ENCODE results near the gene RIMKLA.

The RIMKLA gene

GRCh38 chr1:42462828-42463763, 82.5 kb downstream of the RIMKLA start, which contains the start of gene CCDC30:
CCDC30 (plus strand) TSS chr1:42463286; CDS start chr1:42480552, 17,266 bp downstream.
- in situ Hi-C loops (cut with HindIII; ENCODE audit: low sequenced_read_pairs): no loop called here
- no peak for TF ChIP-seq CTCF (IDR thresholded peaks at IDR 0.05; ENCODE audit: low read depth, low read length, missing control alignments)
- DNase-seq (ENCODE audit: low read depth): peak; percentile 97
- peak within 1 kb of the TSS; percentile 74 for H3K4me3 ChIP-seq (ENCODE audit: low read depth, low read length)

GRCh38 chr1:42463921-42464320, 83.3 kb downstream of the RIMKLA start:
- H3K4me3 ChIP-seq (ENCODE audit: low read depth, low read length): peak overlapping the region; percentile 74
- in situ Hi-C loops (cut with HindIII; ENCODE audit: low sequenced_read_pairs): no loop called here
- no peak for TF ChIP-seq CTCF (IDR thresholded peaks at IDR 0.05; ENCODE audit: low read depth, low read length, missing control alignments)
- DNase-seq (ENCODE audit: low read depth): no peak

- in situ Hi-C loops (cut with HindIII; ENCODE audit: low sequenced_read_pairs): no loop called here
- TF ChIP-seq CTCF (IDR thresholded peaks at IDR 0.05; ENCODE audit: low read depth, low read length, missing control alignments): no peak
- no peak overlapping the region for H3K4me3 ChIP-seq (ENCODE audit: low read depth, low read length)
- DNase-seq (ENCODE audit: low read depth): no peak
Measured at GRCh38 chr1:42466030-42466429, 85.4 kb downstream of the RIMKLA start.

GRCh38 chr1:42469727-42470126, 89.1 kb downstream of the RIMKLA start:
- TF ChIP-seq CTCF (IDR thresholded peaks at IDR 0.05; ENCODE audit: low read depth, low read length, missing control alignments): no peak
- in situ Hi-C loops (cut with HindIII; ENCODE audit: low sequenced_read_pairs): loop anchor here (5.0 kb wide), 1 partner anchor 78 kb away; no protein-coding TSS in a partner anchor
- no peak overlapping the region for H3K4me3 ChIP-seq (ENCODE audit: low read depth, low read length)

More at GRCh38 chr1:42469727-42470126, 89.1 kb downstream of the RIMKLA start:
- no peak for DNase-seq (ENCODE audit: low read depth)
